MCF 10A (cell line): ENCODE measurements around the gene FXR1. TPM values are rescaled to one million over a fixed set of nuclear protein-coding genes. Genes with fewer than 3 reads are reported as not detected.

Source experiments
- BruUV-seq: library from RNA; stranded (reverse); fragments of 400-500 nt; replicated peaks from 2 replicates; lab custom pipeline; 2021; lab: Mats Ljungman, UMichigan
- CTCF ChIA-PET: fragments of 300-600 bp; sonication (Branson Sonifier 250); formaldehyde crosslinking; extraction: SDS; loops from one replicate; lab custom pipeline; 2021; ENCODE audit warnings: antibody characterized with exemption, inconsistent platforms; lab: Yijun Ruan, JAX
- POLR2A ChIA-PET: fragments of 300-600, 350-650 bp; sonication (Branson Sonifier 250); formaldehyde crosslinking; extraction: SDS; loops from one replicate; lab custom pipeline; 2020; ENCODE audit warnings: antibody characterized with exemption, inconsistent platforms; lab: Yijun Ruan, JAX
- DNase-seq: peaks from one replicate; pipeline ENCODE4 v3.0.0-alpha.2; 2018; ENCODE audit not compliant: unreplicated experiment
- H3K27ac Mint-ChIP-seq: one replicate; pipeline ENCODE4 v1.8.0; 2022; ENCODE audit warnings: mild to moderate bottlenecking, low read depth, mixed read lengths; ENCODE audit not compliant: unreplicated experiment
- H3K27me3 Mint-ChIP-seq: one replicate; pipeline ENCODE4 v1.8.0; 2022; ENCODE audit warnings: mixed read lengths; ENCODE audit not compliant: insufficient read depth, unreplicated experiment
- H3K36me3 Mint-ChIP-seq: one replicate; pipeline ENCODE4 v1.8.0; 2022; ENCODE audit warnings: mild to moderate bottlenecking, moderate library complexity, mixed read lengths; ENCODE audit not compliant: insufficient read depth, unreplicated experiment
- H3K4me1 Mint-ChIP-seq: one replicate; pipeline ENCODE4 v1.8.0; 2022; ENCODE audit warnings: mixed read lengths; ENCODE audit not compliant: insufficient read depth, unreplicated experiment
- H3K4me3 Mint-ChIP-seq: one replicate; pipeline ENCODE4 v1.8.0; 2022; ENCODE audit warnings: mild to moderate bottlenecking, moderate library complexity, mixed read lengths; ENCODE audit not compliant: unreplicated experiment
- H3K9me3 Mint-ChIP-seq: one replicate; pipeline ENCODE4 v1.8.0; 2022; ENCODE audit warnings: mixed read lengths; ENCODE audit not compliant: unreplicated experiment
- CTCF ChIP-seq: fragments of 200-600 bp; IDR thresholded peaks from one replicate; pipeline ENCODE4 v1.8.0; 2022; ENCODE audit warnings: antibody characterized with exemption, mild to moderate bottlenecking; ENCODE audit not compliant: unreplicated experiment
- intact Hi-C: fragments of 100-400 bp; cut with micrococcal nuclease; formaldehyde crosslinking; loops from 2 replicates; pipeline ENCODE4 v1.14.1; 2022
- total RNA-seq: library from RNA; stranded (reverse); gene quantifications from 2 replicates; pipeline ENCODE4 v1.2.3, GENCODE V29; 2022

The FXR1 gene
- total RNA-seq, 1 experiment from 2014 or later: 166 TPM

GRCh38 chr3:180875124-180875698 is 37.3 kb upstream of the FXR1 start:
- H3K4me1 Mint-ChIP-seq: peaks cover 10% of the 10 kb centered on the region
- no peaks in the 10 kb centered on the region for H3K9me3 Mint-ChIP-seq
- ChIA-PET CTCF (no interaction called here), POLR2A (no interaction called here)
- no peak overlapping the region for H3K4me3 Mint-ChIP-seq
- intact Hi-C loops: no loop called here
- no peak for DNase-seq
- no peak overlapping the region for H3K27ac Mint-ChIP-seq
- no TSS peak for BruUV-seq
- no peaks in the 10 kb centered on the region for H3K27me3 Mint-ChIP-seq
- TF ChIP-seq CTCF: no peak
- no peaks in the 10 kb centered on the region for H3K36me3 Mint-ChIP-seq

GRCh38 chr3:180881065-180881801 is 31.2 kb upstream of the FXR1 start:
- no peaks in the 10 kb centered on the region for H3K27me3 Mint-ChIP-seq
- intact Hi-C loops: no loop called here
- POLR2A ChIA-PET: interaction anchor here (1.2 kb wide), 1 partner anchor 20 kb away, joined by 3 read pairs; no protein-coding TSS in a partner anchor
- DNase-seq: no peak
- no TSS peak for BruUV-seq
- H3K4me3 Mint-ChIP-seq: no peak overlapping the region
- H3K36me3 Mint-ChIP-seq: no peaks in the 10 kb centered on the region
- TF ChIP-seq CTCF: no peak
- peaks cover 9% of the 10 kb centered on the region for H3K9me3 Mint-ChIP-seq
- CTCF ChIA-PET: interaction anchor here (0.7 kb wide), 1 partner anchor 33 kb away, joined by 5 read pairs; no protein-coding TSS in a partner anchor
- no peaks in the 10 kb centered on the region for H3K4me1 Mint-ChIP-seq
- H3K27ac Mint-ChIP-seq: no peak overlapping the region

GRCh38 chr3:180882115-180882514 is 30.4 kb upstream of the FXR1 start:
- intact Hi-C loops: no loop called here
- Mint-ChIP-seq H3K4me3 (no peak overlapping the region), H3K36me3 (no peaks in the 10 kb centered on the region), H3K9me3 (peaks cover 16% of the 10 kb centered on the region), H3K4me1 (no peaks in the 10 kb centered on the region), H3K27ac (no peak overlapping the region), H3K27me3 (no peaks in the 10 kb centered on the region)
- no peak for DNase-seq
- CTCF ChIA-PET: interaction anchor here (0.8 kb wide), 1 partner anchor 14 kb away, joined by 4 read pairs; no protein-coding TSS in a partner anchor
- BruUV-seq: no TSS peak
- TF ChIP-seq CTCF: no peak
- POLR2A ChIA-PET: interaction anchor here (1.2 kb wide), 1 partner anchor 30 kb away, joined by 3 read pairs; the partner anchor contains the start of gene FXR1

GRCh38 chr3:180888992-180889560 is 23.4 kb upstream of the FXR1 start:
- intact Hi-C loops: no loop called here
- TF ChIP-seq CTCF: no peak
- DNase-seq: no peak
- H3K27ac Mint-ChIP-seq: no peak overlapping the region
- H3K27me3 Mint-ChIP-seq: no peaks in the 10 kb centered on the region
- H3K36me3 Mint-ChIP-seq: no peaks in the 10 kb centered on the region
- no peak overlapping the region for H3K4me3 Mint-ChIP-seq
- H3K9me3 Mint-ChIP-seq: peaks cover 23% of the 10 kb centered on the region
- CTCF ChIA-PET: no interaction called here
- H3K4me1 Mint-ChIP-seq: no peaks in the 10 kb centered on the region
- POLR2A ChIA-PET: no interaction called here
- BruUV-seq: no TSS peak
